Activated T-cell treated with anti-CD3 and anti-CD28 coated beads, Interleukin-2, amount 50 U/mL, for 48 hours (primary cell): ENCODE results near the gene SLC24A3.

Source experiments
- DNase-seq, 2 experiments: peaks; one replicate each; pipeline ENCODE4 v3.0.0-alpha.2; 2020

The SLC24A3 gene

GRCh38 chr20:19428324-19428723 lies 215.9 kb downstream of the SLC24A3 start:
- no peak for DNase-seq

GRCh38 chr20:19429538-19429937 lies 217.1 kb downstream of the SLC24A3 start:
- no peak for DNase-seq

GRCh38 chr20:19430641-19431315 lies 218.3 kb downstream of the SLC24A3 start:
- DNase-seq: no peak

GRCh38 chr20:19431316-19431700 lies 218.9 kb downstream of the SLC24A3 start:
- no peak for DNase-seq

DNA sequence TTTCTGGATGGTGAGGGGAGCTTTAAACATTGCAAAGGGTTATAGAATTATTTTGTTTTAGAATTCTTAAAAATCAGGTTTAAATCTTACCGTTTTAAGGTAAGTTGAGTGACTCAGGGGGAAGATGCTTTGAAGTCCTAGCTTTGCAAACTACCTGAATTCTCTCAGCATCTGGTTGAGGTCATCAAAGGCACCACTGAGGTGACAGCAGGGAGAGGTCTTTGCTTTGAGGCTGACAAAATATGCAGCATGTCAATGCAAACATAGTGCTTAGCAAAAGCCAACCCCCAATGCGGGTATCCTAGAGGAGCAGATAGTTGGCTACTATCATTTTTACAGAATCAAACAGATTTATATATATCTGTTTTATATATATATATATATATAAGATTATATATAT lies 219.5 kb downstream of the SLC24A3 start:
- DNase-seq: no peak

DNA sequence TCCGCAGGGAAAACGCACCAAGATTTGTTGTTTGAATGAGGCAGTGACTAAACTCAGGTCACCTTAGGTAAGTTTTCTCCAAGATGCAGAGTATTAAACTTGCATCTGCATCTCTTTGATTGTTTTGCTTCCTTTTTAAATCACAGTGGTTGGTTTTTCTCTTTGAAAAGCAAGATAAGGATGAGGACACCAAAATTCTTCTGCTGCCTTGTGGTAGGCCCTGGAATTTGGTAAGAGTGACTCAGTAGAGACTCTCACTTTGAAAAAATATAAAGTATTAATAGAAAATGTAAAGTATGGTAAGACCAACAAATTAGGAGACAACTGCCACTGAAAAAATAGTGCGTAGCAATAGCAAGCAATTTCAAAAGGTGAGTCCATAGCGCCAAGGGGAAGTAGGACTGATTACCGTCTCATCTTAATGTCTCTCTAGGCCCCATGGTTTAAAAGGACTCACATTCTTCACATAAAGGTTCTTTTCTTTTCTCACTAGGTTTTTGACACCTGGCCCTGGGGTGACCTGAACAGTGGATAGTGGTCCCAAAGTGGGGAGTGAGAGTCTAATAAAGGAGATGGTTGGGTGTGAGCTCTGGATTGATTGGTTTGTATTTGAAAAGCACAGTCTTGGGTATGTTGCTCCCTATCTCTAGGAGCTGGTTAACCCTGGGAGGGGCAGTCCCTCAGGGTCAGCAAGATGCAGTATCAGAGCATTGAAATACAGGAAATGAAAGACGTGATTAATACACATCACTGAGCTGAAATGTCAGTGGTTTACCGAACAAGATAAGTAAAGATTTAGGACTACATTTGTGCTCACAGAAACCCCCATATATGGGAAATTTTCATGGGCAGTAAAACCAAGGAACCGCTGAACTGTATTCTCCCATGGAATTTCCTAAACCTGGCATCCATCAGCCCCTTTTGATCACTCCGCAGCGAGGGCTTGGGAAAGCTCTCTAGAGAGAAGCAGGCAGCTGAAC lies 221.2 kb downstream of the SLC24A3 start:
- DNase-seq: no peak

- no peak for DNase-seq
These were observed 222.9 kb downstream of the SLC24A3 start for GRCh38 chr20:19435316-19435715.

DNA sequence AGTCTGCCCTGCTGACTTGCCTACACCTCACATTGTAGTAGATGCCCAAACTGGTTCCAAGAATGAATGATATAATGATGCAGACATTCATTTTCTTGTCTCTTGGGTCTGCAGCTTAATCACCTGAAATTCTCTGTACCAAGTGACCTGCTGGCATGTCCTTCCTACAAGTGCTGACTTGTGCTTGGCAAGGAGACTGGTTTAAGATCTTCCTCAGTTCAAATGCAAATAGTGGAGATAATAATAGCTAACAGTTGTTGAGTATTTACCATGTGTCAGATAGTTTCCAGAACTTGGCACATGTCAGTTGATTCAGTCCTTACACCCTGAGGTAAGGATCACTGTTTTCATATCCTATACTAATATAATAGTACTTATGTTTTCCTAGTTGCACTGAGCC lies 223.4 kb downstream of the SLC24A3 start:
- no peak for DNase-seq

GRCh38 chr20:19438488-19438887 lies 226.0 kb downstream of the SLC24A3 start:
- no peak for DNase-seq

- DNase-seq: no peak
These were observed 228.5 kb downstream of the SLC24A3 start for GRCh38 chr20:19440660-19441527.

DNA sequence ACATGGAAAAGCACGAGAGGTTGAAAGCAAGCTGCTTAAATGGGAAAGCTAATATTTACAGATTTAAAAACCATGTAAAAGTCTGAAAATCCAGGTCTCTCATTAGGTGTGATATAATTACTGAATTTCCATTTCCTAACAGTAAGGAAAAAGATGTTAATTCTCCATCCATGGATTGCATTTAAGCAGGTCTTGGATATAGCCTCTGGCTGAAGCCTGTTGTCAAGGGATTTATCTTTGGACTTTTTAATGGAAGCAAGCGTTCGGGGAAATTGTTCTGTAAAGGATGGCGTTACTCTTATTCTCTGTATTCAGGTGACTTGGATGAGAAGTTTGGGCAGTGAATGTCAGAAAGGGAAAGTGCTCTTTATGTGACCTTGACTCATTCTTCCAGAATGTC lies 233.8 kb downstream of the SLC24A3 start:
- DNase-seq: no peak

- no peak for DNase-seq
These were observed 236.2 kb downstream of the SLC24A3 start for GRCh38 chr20:19448632-19449031.

GRCh38 chr20:19449051-19449450 lies 236.6 kb downstream of the SLC24A3 start:
- DNase-seq: no peak

GRCh38 chr20:19451231-19451922 lies 238.9 kb downstream of the SLC24A3 start:
- DNase-seq: no peak

GRCh38 chr20:19451923-19452295 lies 239.5 kb downstream of the SLC24A3 start:
- DNase-seq: no peak

DNA sequence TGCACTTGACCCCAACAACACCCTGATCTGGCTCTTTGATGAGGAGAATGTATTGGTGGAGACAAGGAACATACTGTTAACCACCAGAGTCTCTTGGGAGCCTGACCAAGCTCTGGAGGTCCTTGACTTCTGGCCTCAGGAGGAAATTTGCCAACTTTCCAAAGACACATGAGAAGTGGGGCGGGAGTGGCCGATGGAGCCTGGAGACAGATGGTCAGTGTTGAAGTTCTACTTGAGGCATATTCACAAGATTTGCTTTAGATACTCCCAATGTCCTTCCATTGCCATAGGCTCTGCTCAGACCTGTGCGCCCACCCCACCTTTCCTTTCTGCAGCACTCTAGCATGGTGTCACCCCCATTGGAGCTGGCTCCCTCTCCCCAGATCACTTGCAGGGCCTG lies 241.0 kb downstream of the SLC24A3 start:
- DNase-seq: no peak

GRCh38 chr20:19453862-19454261 lies 241.4 kb downstream of the SLC24A3 start:
- no peak for DNase-seq

- no peak for DNase-seq
These were observed 244.4 kb downstream of the SLC24A3 start for GRCh38 chr20:19456595-19457395.

GRCh38 chr20:19457611-19458010 lies 245.2 kb downstream of the SLC24A3 start:
- no peak for DNase-seq

DNA sequence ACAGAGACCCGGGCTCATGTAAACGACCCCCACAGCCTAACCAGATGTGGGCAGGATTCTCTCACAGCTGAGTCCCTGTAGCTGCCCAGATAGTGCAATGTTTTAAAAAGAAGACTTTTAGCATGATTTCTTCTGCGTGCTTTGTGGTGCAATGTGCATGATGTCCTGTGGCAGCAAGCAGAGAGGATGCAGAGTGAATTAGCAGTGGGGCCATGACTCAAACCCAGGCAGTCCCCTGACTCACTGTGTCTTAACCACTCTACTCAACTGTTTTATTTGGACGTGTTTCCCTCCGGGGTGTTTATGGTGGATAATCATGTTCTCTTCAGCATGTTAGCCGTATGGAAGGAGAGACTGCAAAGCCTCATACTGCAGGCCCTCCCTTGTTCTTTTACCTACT lies 247.9 kb downstream of the SLC24A3 start:
- DNase-seq: no peak

- no peak for DNase-seq
These were observed 250.0 kb downstream of the SLC24A3 start for GRCh38 chr20:19462491-19462890.

DNA sequence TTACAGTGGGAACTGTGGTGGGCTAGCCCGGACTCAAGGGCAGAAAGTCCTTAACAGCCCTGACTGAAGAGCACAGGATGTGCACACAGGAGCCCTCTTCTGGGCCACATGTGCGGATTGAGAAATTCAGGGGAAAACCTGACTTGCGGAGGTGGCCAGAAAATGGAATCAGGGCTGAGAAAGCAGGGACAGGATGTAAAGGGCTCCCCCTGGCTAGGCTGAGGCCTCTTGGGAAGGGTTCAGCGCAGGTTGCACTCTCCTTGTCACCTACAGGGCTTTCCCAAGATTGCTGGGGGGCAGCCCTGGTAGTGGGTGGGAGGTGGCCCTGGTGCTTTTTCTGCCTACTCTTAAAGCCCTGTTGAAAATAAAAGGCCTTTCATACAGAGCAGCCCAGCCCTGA lies 251.2 kb downstream of the SLC24A3 start:
- DNase-seq: no peak
